Kidney (tissue), 14 donors: ENCODE measurements around the gene VDAC2. TPM values are rescaled to one million over a fixed set of nuclear protein-coding genes. Genes with fewer than 3 reads are reported as not detected.

Source experiments
- DNase-seq, 5 donors: peaks; one replicate each; pipeline ENCODE4 v3.0.0-alpha.2; 2013 to 2020
- FAIRE-seq: peaks from 2 replicates; lab custom pipeline; 2012; peaks lifted over from hg19 to GRCh38; lab: Jason Lieb, UNC
- H3K27ac ChIP-seq, 2 donors: one replicate each; pipeline ENCODE4 v1.7.0; 2013; ENCODE audit warnings: low read depth in 2 of 2, low read length in 2 of 2, inconsistent platforms in 1 of 2
- H3K27me3 ChIP-seq: one replicate; pipeline ENCODE4 v1.7.1; 2013; ENCODE audit warnings: low read length, inconsistent platforms; ENCODE audit not compliant: control insufficient read depth, insufficient read depth
- H3K36me3 ChIP-seq, 3 donors: one replicate each; pipeline versions ENCODE4 v1.7.0 to v1.7.1; 2013; ENCODE audit warnings: low read length in 3 of 3, control low read depth in 1 of 3, inconsistent platforms in 1 of 3; ENCODE audit not compliant: insufficient read depth in 3 of 3, control insufficient read depth in 2 of 3
- H3K4me1 ChIP-seq, 3 donors: one replicate each; pipeline versions ENCODE4 v1.7.0 to v1.7.1; 2013; ENCODE audit warnings: low read length in 3 of 3, inconsistent platforms in 1 of 3, low read depth in 1 of 3; ENCODE audit not compliant: control insufficient read depth in 2 of 3, insufficient read depth in 2 of 3
- H3K4me3 ChIP-seq, 3 donors: one replicate each; pipeline versions ENCODE4 v1.7.0 to v1.8.1; 2013; ENCODE audit warnings: low read length in 3 of 3, control low read depth in 1 of 3, inconsistent platforms in 1 of 3
- H3K9ac ChIP-seq, 3 donors: one replicate each; pipeline versions ENCODE4 v1.7.0 to v1.7.1; 2013; ENCODE audit warnings: low read length in 3 of 3, control low read depth in 1 of 3, inconsistent platforms in 1 of 3
- H3K9me3 ChIP-seq, 3 donors: one replicate each; pipeline versions ENCODE4 v1.7.0 to v1.7.1; 2013; ENCODE audit warnings: low read length in 3 of 3, control low read depth in 1 of 3, inconsistent platforms in 1 of 3; ENCODE audit not compliant: control insufficient read depth in 2 of 3, insufficient read depth in 1 of 3
- intact Hi-C: fragments of 100-400 bp; cut with DNase I; formaldehyde crosslinking; loops from one replicate; pipeline ENCODE4 v1.11.1; 2022
- polyA plus RNA-seq: library from polyadenylated mRNA; stranded (reverse); fragments of 350-450 nt; fragmentation: Illumina TruSeq; extraction: RNeasy Lipid Tissue Mini Kit (QIAGEN cat#74804); gene quantifications from one replicate; pipeline ENCODE4 v1.2.3, GENCODE V29; 2014; ENCODE audit warnings: low read depth, low replicate concordance; ENCODE audit not compliant: insufficient read depth
- total RNA-seq: library from RNA; stranded (reverse); fragmentation: NEBNext Ultra II Directional; extraction: Animal tissue kit (Norgen Biotek cat#: 25700); gene quantifications from one replicate; pipeline ENCODE4 v1.2.1, GENCODE V29; 2021
- TF ChIP-seq, protein P1 (sequence below): IDR thresholded peaks from 3 replicates; pipeline ENCODE4 v1.5.1; 2012; ENCODE audit warnings: mild to moderate bottlenecking, moderate library complexity, borderline replicate concordance; ENCODE audit not compliant: insufficient read depth; ENCODE audit errors: extremely low read depth
- donor health status: control.
- donor health status: control.
- donor health status: control.
- donor health status: control.
- donor health status: control.
- donor health status: DM: yes; HTN: yes; CAD: no.
- donor health status: Normal renal cell carcinoma (clear cell type).

Gene VDAC2
- total and polyA plus RNA-seq, 2 donors from 2014 or later, result 128 to 211 TPM

- TF ChIP-seq, protein P1, sequence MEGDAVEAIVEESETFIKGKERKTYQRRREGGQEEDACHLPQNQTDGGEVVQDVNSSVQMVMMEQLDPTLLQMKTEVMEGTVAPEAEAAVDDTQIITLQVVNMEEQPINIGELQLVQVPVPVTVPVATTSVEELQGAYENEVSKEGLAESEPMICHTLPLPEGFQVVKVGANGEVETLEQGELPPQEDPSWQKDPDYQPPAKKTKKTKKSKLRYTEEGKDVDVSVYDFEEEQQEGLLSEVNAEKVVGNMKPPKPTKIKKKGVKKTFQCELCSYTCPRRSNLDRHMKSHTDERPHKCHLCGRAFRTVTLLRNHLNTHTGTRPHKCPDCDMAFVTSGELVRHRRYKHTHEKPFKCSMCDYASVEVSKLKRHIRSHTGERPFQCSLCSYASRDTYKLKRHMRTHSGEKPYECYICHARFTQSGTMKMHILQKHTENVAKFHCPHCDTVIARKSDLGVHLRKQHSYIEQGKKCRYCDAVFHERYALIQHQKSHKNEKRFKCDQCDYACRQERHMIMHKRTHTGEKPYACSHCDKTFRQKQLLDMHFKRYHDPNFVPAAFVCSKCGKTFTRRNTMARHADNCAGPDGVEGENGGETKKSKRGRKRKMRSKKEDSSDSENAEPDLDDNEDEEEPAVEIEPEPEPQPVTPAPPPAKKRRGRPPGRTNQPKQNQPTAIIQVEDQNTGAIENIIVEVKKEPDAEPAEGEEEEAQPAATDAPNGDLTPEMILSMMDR, result no peak
- FAIRE-seq (no peak), DNase-seq (no peak)
- intact Hi-C loops, result no loop called here
- no peaks in the 10 kb centered on the region for H3K36me3 ChIP-seq
- H3K9me3 ChIP-seq, result no peaks in the 10 kb centered on the region
- peaks cover 0 to 1% (median 0%) of the 10 kb centered on the region in 3 donors for H3K4me1 ChIP-seq
- no peak overlapping the region for H3K27ac ChIP-seq
- no peak overlapping the region for H3K9ac ChIP-seq
- no peaks in the 10 kb centered on the region for H3K27me3 ChIP-seq
- no peak overlapping the region for H3K4me3 ChIP-seq
Observed at GRCh38 chr10:75266945-75267344, 56.3 kb downstream of the VDAC2 start.

DNA sequence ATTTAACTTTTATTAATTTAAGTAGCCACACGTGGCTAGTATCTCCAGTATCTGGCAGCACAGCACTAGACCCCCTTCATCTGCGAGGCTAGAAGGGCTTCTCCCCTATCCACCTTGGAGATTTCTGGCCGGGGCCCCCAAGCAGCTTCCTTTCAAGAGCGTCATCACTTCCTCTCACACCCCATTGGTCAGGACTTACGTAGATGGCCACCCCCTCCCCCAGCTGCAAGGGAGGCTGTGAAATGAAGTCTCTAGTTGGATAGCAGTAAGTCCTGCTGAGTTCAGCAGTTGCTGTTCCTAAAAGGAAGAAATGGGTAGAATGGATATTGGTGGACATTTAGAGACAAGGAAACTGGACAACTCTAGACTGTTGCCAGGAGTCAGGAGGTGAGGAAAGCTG is 59.0 kb downstream of the VDAC2 start:
- H3K9me3 ChIP-seq, result no peaks in the 10 kb centered on the region
- H3K36me3 ChIP-seq, result no peaks in the 10 kb centered on the region
- no peak overlapping the region for H3K4me3 ChIP-seq
- no peaks in the 10 kb centered on the region for H3K4me1 ChIP-seq
- intact Hi-C loops, result no loop called here
- H3K9ac ChIP-seq, result no peak overlapping the region
- H3K27ac ChIP-seq, result no peak overlapping the region
- H3K27me3 ChIP-seq, result no peaks in the 10 kb centered on the region
- TF ChIP-seq, protein P1, result no peak
- no peak for FAIRE-seq
- DNase-seq, result no peak

- Histone ChIP-seq H3K4me3 (no peak overlapping the region), H3K9me3 (no peaks in the 10 kb centered on the region), H3K27me3 (no peaks in the 10 kb centered on the region), H3K9ac (no peak overlapping the region), H3K4me1 (no peaks in the 10 kb centered on the region), H3K36me3 (no peaks in the 10 kb centered on the region), H3K27ac (no peak overlapping the region)
- FAIRE-seq (no peak), DNase-seq (peak in 1 of 5 donors; percentile 0)
- TF ChIP-seq, protein P1, result no peak
- intact Hi-C loops, result no loop called here
Observed at GRCh38 chr10:75272094-75272493, 61.5 kb downstream of the VDAC2 start.

DNA sequence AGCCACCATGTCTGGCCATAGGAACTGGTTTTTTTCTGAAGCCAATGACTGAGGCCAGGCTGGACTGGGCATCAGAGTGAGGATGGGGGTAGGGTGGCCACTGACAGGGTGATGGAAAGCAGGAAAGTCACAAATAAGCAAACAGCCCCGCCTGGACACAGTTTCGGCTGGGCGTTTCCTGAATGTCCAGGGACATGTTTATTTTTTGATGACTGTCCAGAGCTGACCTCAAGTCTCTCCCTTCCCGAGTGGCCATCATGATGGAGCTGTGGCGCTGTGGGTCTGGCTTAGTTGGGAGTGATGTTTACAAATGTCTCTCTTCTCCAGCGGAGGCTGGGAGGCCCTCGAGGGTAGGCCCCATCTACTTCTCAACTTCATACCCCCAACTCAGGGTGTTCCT is 62.3 kb downstream of the VDAC2 start:
- Histone ChIP-seq H3K36me3 (no peaks in the 10 kb centered on the region), H3K9ac (no peak overlapping the region), H3K9me3 (no peaks in the 10 kb centered on the region), H3K4me3 (no peak overlapping the region), H3K27ac (peak overlapping the region; percentile 23 to 57), H3K4me1 (no peaks in the 10 kb centered on the region), H3K27me3 (no peaks in the 10 kb centered on the region)
- peak in 3 of 5 donors; percentile 18 to 64 (median 30) for DNase-seq
- intact Hi-C loops, result no loop called here
- FAIRE-seq, result no peak
- TF ChIP-seq, protein P1, result no peak
